SK-N-SH treated with all-trans-retinoic acid at 6 μM for 48 hours (cell line): ENCODE measurements around the gene TMEM190.

ENCODE experiments used
- ATAC-seq: fragments of 200-7000 bp; cut with Tn5 transposase; 3 replicates; pipeline ENCODE4 v1.9.1; 2020; ENCODE audit warnings: mild to moderate bottlenecking, moderate library complexity
- ARNTL ChIP-seq: fragments of 450-650 bp; formaldehyde crosslinking; IDR thresholded peaks from 2 replicates; pipeline ENCODE4 v1.5.0; 2020; ENCODE audit warnings: low read depth, mild to moderate bottlenecking, moderate library complexity, borderline replicate concordance
- BACH2 ChIP-seq: fragments of 250-450 bp; sonication (Bioruptor Pico); IDR thresholded peaks from 2 replicates; pipeline ENCODE4 v1.9.0; 2021; ENCODE audit warnings: mild to moderate bottlenecking, borderline replicate concordance
- CSDC2 ChIP-seq: fragments of 250-450 bp; sonication (Bioruptor Pico); IDR thresholded peaks from 2 replicates; pipeline ENCODE4 v1.5.0; 2020; ENCODE audit warnings: mild to moderate bottlenecking, moderate library complexity
- CSRNP3 ChIP-seq: fragments of 250-450 bp; sonication (Bioruptor Pico); IDR thresholded peaks from 2 replicates; pipeline ENCODE4 v1.5.1; 2021; ENCODE audit warnings: mild to moderate bottlenecking, moderate library complexity
- ESRRG ChIP-seq: fragments of 250-450 bp; sonication (Bioruptor Pico); IDR thresholded peaks from 2 replicates; pipeline ENCODE4 v1.6.1; 2021; ENCODE audit warnings: mild to moderate bottlenecking
- ISL1 ChIP-seq: fragments of 250-450 bp; sonication (Bioruptor Pico); IDR thresholded peaks from 2 replicates; pipeline ENCODE4 v2.1.2; 2022; ENCODE audit warnings: mild to moderate bottlenecking, moderate library complexity
- OSR1 ChIP-seq: fragments of 250-450 bp; sonication (Bioruptor Pico); IDR thresholded peaks from 2 replicates; pipeline ENCODE4 v1.8.0; 2022; ENCODE audit warnings: moderate library complexity, mild to moderate bottlenecking, inconsistent platforms
- PATZ1 ChIP-seq: fragments of 250-450 bp; sonication (Bioruptor Pico); IDR thresholded peaks from 2 replicates; pipeline ENCODE4 v1.8.0; 2020; ENCODE audit warnings: mild to moderate bottlenecking, moderate library complexity, borderline replicate concordance
- PPARA ChIP-seq: fragments of 250-450 bp; sonication (Bioruptor Pico); IDR thresholded peaks from 2 replicates; pipeline ENCODE4 v1.5.0; 2020; ENCODE audit warnings: mild to moderate bottlenecking, borderline replicate concordance
- RARB ChIP-seq: fragments of 250-450 bp; sonication (Bioruptor Pico); IDR thresholded peaks from 2 replicates; pipeline ENCODE4 v1.8.0; 2021; ENCODE audit warnings: mild to moderate bottlenecking, moderate library complexity
- SNAI2 ChIP-seq: fragments of 250-450 bp; sonication (Bioruptor Pico); IDR thresholded peaks from 2 replicates; pipeline ENCODE4 v1.5.0; 2020; ENCODE audit warnings: mild to moderate bottlenecking, moderate library complexity
- TCF4 ChIP-seq: fragments of 250-450 bp; sonication (Bioruptor Pico); IDR thresholded peaks from 2 replicates; pipeline ENCODE4 v1.8.0; 2021; ENCODE audit warnings: mild to moderate bottlenecking, moderate library complexity, borderline replicate concordance
- TOX ChIP-seq: fragments of 250-450 bp; sonication (Bioruptor Pico); IDR thresholded peaks from 2 replicates; pipeline ENCODE4 v1.8.0; 2021; ENCODE audit warnings: mild to moderate bottlenecking, moderate library complexity, borderline replicate concordance
- TSHZ2 ChIP-seq: fragments of 250-450 bp; sonication (Bioruptor Pico); IDR thresholded peaks from 2 replicates; pipeline ENCODE4 v1.5.0; 2020; ENCODE audit warnings: mild to moderate bottlenecking, moderate library complexity
- ZC3H10 ChIP-seq: fragments of 250-450 bp; sonication (Bioruptor Pico); IDR thresholded peaks from 2 replicates; pipeline ENCODE4 v1.5.1; 2021; ENCODE audit warnings: mild to moderate bottlenecking, moderate library complexity
- ZNF565 ChIP-seq: fragments of 450-650 bp; formaldehyde crosslinking; conservative IDR thresholded peaks from 2 replicates; pipeline ENCODE4 v1.5.0; 2020; ENCODE audit warnings: low read depth, mild to moderate bottlenecking, moderate library complexity
- ZNF8 ChIP-seq: fragments of 450-650 bp; formaldehyde crosslinking; IDR thresholded peaks from 2 replicates; pipeline ENCODE4 v1.5.0; 2020; ENCODE audit warnings: mild to moderate bottlenecking, moderate library complexity

TMEM190 gene

GRCh38 chr19:55340784-55341147 lies 35.9 kb upstream of the TMEM190 start (continued):
- no peak for TF ChIP-seq TSHZ2

GRCh38 chr19:55341171-55341588 lies 35.4 kb upstream of the TMEM190 start:
- peak; percentile 23 for ATAC-seq
- TF ChIP-seq CSRNP3: no peak
- no peak for TF ChIP-seq ZNF565 (CRISPR knock-in tag)
- TF ChIP-seq RARB (CRISPR knock-in tag): no peak
- TF ChIP-seq ISL1 (CRISPR knock-in tag): no peak

- TF ChIP-seq CSRNP3 (no peak), PPARA (CRISPR knock-in tag) (no peak), TSHZ2 (no peak), OSR1 (CRISPR knock-in tag) (no peak), ZNF565 (CRISPR knock-in tag) (no peak), ISL1 (CRISPR knock-in tag) (no peak), ZNF8 (CRISPR knock-in tag) (no peak), CSDC2 (CRISPR knock-in tag) (no peak), ARNTL (no peak), SNAI2 (CRISPR knock-in tag) (no peak), ZC3H10 (CRISPR knock-in tag) (no peak)
- no peak for ATAC-seq
These were observed 34.8 kb upstream of the TMEM190 start for GRCh38 chr19:55341595-55342531.

GRCh38 chr19:55344444-55344843 lies 32.2 kb upstream of the TMEM190 start:
- TF ChIP-seq CSRNP3 (no peak), ESRRG (CRISPR knock-in tag) (no peak), SNAI2 (CRISPR knock-in tag) (no peak), ZNF565 (CRISPR knock-in tag) (no peak), OSR1 (CRISPR knock-in tag) (no peak), TCF4 (no peak), TOX (CRISPR knock-in tag) (no peak), PATZ1 (CRISPR knock-in tag) (no peak), BACH2 (CRISPR knock-in tag) (no peak)
- TF ChIP-seq, all 23 proteins: peak for 0
- no peak for ATAC-seq
